GM21381 (cell line): Measurements from ENCODE around the gene TPR.

Experiments
- ATAC-seq: cut with Tn5 transposase; IDR thresholded peaks from one replicate; pipeline ENCODE4 v1.9.1; 2021; ENCODE audit warnings: mild to moderate bottlenecking, moderate library complexity; ENCODE audit not compliant: unreplicated experiment

Gene TPR

GRCh38 chr1:186330758-186331157, 44.3 kb downstream of the TPR start:
- no peak for ATAC-seq

GRCh38 chr1:186327331-186327730, 47.7 kb downstream of the TPR start:
- no peak for ATAC-seq

- no peak for ATAC-seq
Measured at GRCh38 chr1:186326009-186326408, 49.0 kb downstream of the TPR start.

GRCh38 chr1:186325239-186325638, 49.8 kb downstream of the TPR start:
- ATAC-seq: no peak

GRCh38 chr1:186323865-186324264, 51.2 kb downstream of the TPR start:
- ATAC-seq: no peak

- ATAC-seq: no peak
Measured at GRCh38 chr1:186315570-186315969, 59.5 kb downstream of the TPR start.

GRCh38 chr1:186311375-186312051, 63.5 kb downstream of the TPR start:
- no peak for ATAC-seq

GRCh38 chr1:186310307-186310706, 64.7 kb downstream of the TPR start:
- ATAC-seq: no peak

GRCh38 chr1:186308264-186309060, 66.6 kb downstream of the TPR start:
- ATAC-seq: no peak

- no peak for ATAC-seq
Measured at GRCh38 chr1:186307445-186307844, 67.6 kb downstream of the TPR start.

GRCh38 chr1:186306533-186306932, 68.5 kb downstream of the TPR start:
- ATAC-seq: no peak

- peak; percentile 73 for ATAC-seq
Measured at GRCh38 chr1:186304982-186305949, 69.8 kb downstream of the TPR start.

- no peak for ATAC-seq
Measured at GRCh38 chr1:186303911-186304310, 71.1 kb downstream of the TPR start.

- ATAC-seq: no peak
Measured at GRCh38 chr1:186302381-186302920, 72.6 kb downstream of the TPR start.

GRCh38 chr1:186301448-186301847, 73.6 kb downstream of the TPR start:
- ATAC-seq: no peak

- ATAC-seq: no peak
Measured at GRCh38 chr1:186300056-186300455, 75.0 kb downstream of the TPR start.

GRCh38 chr1:186299570-186299969, 75.5 kb downstream of the TPR start:
- no peak for ATAC-seq

GRCh38 chr1:186298851-186299250, 76.2 kb downstream of the TPR start:
- ATAC-seq: no peak

GRCh38 chr1:186297439-186298045, 77.5 kb downstream of the TPR start:
- no peak for ATAC-seq

GRCh38 chr1:186295980-186296379, 79.1 kb downstream of the TPR start, which contains the start of gene PRG4:
PRG4 (plus strand) TSS chr1:186296279.
- no peak for ATAC-seq
